ENCODE data around the gene SNRPF. TPM values are rescaled to one million over a fixed set of nuclear protein-coding genes. Genes with fewer than 3 reads are reported as not detected.

Gene SNRPF
- polyA plus RNA-seq, 3 donors = 79.8 to 116 (median 106) TPM

DNA sequence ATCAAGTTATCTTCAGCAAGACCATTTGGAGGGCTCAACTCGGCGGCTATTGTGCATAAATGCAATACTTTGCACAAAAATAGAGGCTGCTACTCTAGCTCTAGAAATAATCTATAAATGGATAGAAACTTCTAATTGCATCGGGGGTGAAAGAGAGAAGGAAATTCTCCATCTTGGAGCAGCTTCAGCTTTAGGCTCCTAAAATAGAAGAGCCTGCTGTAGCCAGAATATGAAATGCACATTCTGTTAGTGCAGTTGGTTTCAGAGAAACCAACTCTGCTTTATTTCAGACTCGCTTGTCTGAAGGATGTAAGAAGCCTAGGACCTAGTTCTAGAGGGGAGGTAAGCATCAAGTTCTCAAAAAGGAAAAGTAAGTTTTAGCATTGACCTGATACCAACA, 38.1 kb downstream of the SNRPF start:
- DNase-seq (ENCODE audit: extremely low read depth in 1 of 11, low read depth in 9 of 11, low spot score in 4 of 11) = no peak

DNA sequence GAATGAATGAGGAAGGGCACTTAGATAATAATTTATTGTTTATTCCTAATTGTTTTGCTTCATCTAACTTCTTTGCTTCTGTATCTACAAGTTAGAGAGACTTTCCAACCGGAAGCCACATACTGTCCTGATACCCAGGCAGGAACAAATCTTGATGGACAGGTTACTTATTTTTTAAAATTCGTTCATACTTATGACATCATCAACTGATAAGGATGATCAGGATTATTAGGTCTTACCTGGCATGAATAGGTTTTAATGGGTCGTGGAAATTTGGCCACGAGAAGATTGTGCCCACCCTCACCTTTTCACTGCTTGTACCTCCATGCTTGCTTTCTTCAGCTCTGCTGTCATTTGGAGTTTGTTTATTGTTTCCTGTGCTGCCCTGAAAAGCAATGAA, 39.3 kb downstream of the SNRPF start:
- DNase-seq (ENCODE audit: extremely low read depth in 1 of 11, low read depth in 9 of 11, low spot score in 4 of 11) = no peak

DNA sequence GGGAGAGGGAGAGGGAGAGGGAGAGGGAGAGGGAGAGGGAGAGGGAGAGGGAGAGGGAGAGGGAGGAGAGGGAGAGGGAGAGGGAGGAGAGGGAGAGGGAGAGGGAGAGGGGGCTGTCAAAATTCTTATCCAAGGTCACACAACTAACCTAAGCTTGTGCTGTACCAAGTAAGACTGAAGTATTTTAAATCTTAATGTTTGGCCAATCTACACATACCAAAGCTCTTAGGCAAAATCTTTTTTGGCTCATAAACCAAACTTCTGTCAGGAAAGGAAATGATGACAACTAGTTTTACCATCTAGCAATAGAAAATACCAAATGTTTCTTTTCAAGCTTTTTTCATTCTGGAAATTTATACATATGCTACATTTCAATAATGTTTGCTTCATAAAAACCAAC, 49.8 kb downstream of the SNRPF start:
- DNase-seq (ENCODE audit: extremely low read depth in 1 of 11, low read depth in 9 of 11, low spot score in 4 of 11) = peak in 1 of 11 donors; percentile 11

DNA sequence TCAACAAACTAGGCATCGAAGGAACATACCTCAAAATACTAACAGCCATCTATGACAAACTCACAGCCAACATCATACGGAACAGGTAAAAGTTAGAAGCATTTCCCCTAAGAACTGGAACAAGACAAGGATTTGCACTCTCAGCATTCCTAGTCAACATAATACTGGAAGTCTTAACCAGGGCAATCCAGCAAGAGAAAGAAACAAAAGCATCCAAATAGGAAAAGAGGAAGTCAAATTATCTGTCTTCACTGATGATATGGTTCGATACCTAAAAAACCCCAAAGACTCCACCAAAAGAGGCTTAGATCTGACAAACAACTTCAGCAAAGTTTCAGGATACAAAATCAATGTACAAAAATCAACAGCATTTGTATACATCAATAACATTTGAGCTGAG, 51.1 kb downstream of the SNRPF start:
- DNase-seq (ENCODE audit: extremely low read depth in 1 of 11, low read depth in 9 of 11, low spot score in 4 of 11) = no peak

Other genes starting within 250 kb of the SNRPF start
- gene NTN4, start 68.2 kb upstream of the SNRPF start, polyA plus RNA-seq (ENCODE audit: insufficient read length in 3 of 3) = 100 to 1,000 TPM in 1 of 3 donors, 10 to 100 TPM in 2; 84.1 to 119 (median 98.6) TPM
- under 1 TPM; 0.42 to 0.89 (median 0.42) TPM for gene CCDC38, start 83.7 kb downstream of the SNRPF start, polyA plus RNA-seq (ENCODE audit: insufficient read length in 3 of 3)
- gene AMDHD1, start 84.4 kb downstream of the SNRPF start, polyA plus RNA-seq (ENCODE audit: insufficient read length in 3 of 3) = 1 to 10 TPM; 1.1 to 1.9 (median 1.2) TPM
- under 1 TPM; 0.60 to 1.00 (median 0.86) TPM for gene HAL, start 137.4 kb downstream of the SNRPF start, polyA plus RNA-seq (ENCODE audit: insufficient read length in 3 of 3)
- gene LTA4H, start 176.6 kb downstream of the SNRPF start, polyA plus RNA-seq (ENCODE audit: insufficient read length in 3 of 3) = 100 to 1,000 TPM; 120 to 138 (median 125) TPM